ENCODE results near the gene TSKS. TPM values are rescaled to one million over a fixed set of nuclear protein-coding genes. Genes with fewer than 3 reads are reported as not detected.

TSKS gene
- total and polyA plus RNA-seq, 7 donors: 0.18 to 0.27 (median 0.21) TPM; not detected in 3

DNA sequence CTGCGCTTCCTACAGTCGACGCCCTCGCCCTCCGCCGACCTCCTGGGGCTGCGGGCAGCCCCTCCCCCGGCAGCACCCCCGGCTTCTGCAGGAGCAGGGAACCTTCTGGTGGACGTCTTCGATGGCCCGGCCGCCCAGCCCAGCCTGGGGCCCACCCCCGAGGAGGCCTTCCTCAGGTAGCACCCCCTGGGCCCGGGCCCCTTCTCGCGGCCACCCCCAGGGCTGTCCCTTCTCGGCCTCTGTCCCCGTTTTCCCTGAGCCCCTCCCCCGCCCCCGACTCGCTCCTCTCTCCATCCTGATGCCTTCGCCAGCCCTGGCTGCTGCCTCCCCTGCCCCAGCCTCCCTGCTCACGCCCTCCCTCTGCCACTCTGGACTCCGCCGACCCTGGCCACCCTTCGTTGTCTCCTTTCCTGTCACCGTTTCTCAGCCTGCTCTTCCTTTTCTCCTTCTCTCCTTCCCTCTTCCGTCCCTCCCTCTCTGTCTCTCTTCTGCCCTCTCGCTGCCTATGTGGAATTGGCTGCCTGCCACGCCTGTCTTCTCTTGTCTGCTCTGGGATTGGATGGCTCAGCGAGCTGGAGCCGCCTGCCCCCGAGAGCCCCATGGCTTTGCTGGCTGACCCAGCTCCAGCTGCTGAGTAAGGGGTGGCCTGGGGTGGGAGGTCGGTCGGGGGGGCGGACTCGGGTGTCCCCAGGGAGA, 39.0 kb upstream of the TSKS start:
- Histone ChIP-seq H3K36me3 (ENCODE audit: insufficient read depth in 1 of 2, low read depth in 1 of 2) (peaks cover 0 to 85% of the 10 kb centered on the region in 2 donors), H3K27me3 (ENCODE audit: insufficient read depth in 3 of 3, low read length in 2 of 3) (no peaks in the 10 kb centered on the region), H3K9me3 (no peaks in the 10 kb centered on the region), H3K4me3 (peak overlapping the region; percentile 38), H3K27ac (peak overlapping the region; percentile 41), H3K4me1 (no peaks in the 10 kb centered on the region)
- ATAC-seq (peak; percentile 76 to 89 (median 82)), DNase-seq (peak; percentile 94 to 96)
- TF ChIP-seq, protein P1, sequence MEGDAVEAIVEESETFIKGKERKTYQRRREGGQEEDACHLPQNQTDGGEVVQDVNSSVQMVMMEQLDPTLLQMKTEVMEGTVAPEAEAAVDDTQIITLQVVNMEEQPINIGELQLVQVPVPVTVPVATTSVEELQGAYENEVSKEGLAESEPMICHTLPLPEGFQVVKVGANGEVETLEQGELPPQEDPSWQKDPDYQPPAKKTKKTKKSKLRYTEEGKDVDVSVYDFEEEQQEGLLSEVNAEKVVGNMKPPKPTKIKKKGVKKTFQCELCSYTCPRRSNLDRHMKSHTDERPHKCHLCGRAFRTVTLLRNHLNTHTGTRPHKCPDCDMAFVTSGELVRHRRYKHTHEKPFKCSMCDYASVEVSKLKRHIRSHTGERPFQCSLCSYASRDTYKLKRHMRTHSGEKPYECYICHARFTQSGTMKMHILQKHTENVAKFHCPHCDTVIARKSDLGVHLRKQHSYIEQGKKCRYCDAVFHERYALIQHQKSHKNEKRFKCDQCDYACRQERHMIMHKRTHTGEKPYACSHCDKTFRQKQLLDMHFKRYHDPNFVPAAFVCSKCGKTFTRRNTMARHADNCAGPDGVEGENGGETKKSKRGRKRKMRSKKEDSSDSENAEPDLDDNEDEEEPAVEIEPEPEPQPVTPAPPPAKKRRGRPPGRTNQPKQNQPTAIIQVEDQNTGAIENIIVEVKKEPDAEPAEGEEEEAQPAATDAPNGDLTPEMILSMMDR (IDR thresholded peaks at IDR 0.05): peak; percentile 19
- intact Hi-C loops (cut with DNase I): loop anchor here (5.0 to 10.0 kb wide), 3 partner anchors 35 to 117 kb away; partner anchors contain the start of genes ADM5 (in 1 of the 2) and AP2A1 (in 1 of the 2)
- WGBS, 3 donors: 27 to 42% (median 40%) methylated on average over 21 to 38 of the region's 38 CpGs

DNA sequence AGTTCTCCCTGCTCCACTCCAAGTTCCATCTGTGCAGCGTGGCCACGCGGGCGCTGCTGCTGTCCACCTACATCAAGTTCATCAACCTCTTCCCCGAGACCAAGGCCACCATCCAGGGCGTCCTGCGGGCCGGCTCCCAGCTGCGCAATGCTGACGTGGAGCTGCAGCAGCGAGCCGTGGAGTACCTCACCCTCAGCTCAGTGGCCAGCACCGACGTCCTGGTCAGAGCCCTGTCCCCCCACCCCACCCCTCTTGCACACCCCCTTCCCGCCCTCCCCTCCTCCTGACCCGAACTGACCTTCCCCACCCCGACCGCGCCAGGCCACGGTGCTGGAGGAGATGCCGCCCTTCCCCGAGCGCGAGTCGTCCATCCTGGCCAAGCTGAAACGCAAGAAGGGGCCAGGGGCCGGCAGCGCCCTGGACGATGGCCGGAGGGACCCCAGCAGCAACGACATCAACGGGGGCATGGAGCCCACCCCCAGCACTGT, 38.3 kb upstream of the TSKS start:
- ATAC-seq (no peak), DNase-seq (peak in 1 of 2 donors; percentile 56)
- Histone ChIP-seq H3K27me3 (ENCODE audit: insufficient read depth in 3 of 3, low read length in 2 of 3) (no peaks in the 10 kb centered on the region), H3K4me3 (peak overlapping the region; percentile 38), H3K36me3 (ENCODE audit: insufficient read depth in 1 of 2, low read depth in 1 of 2) (peaks cover 0 to 85% of the 10 kb centered on the region in 2 donors), H3K27ac (no peak overlapping the region), H3K4me1 (no peaks in the 10 kb centered on the region), H3K9me3 (no peaks in the 10 kb centered on the region)
- WGBS, 3 donors: 65 to 77% (median 75%) methylated on average over 32 of the region's 32 CpGs
- TF ChIP-seq, protein P1 (IDR thresholded peaks at IDR 0.05): no peak
- intact Hi-C loops (cut with DNase I): loop anchor here (5.0 to 10.0 kb wide), 3 partner anchors 34 to 117 kb away; partner anchors contain the start of genes ADM5 (in 1 of the 2) and AP2A1 (in 1 of the 2)

DNA sequence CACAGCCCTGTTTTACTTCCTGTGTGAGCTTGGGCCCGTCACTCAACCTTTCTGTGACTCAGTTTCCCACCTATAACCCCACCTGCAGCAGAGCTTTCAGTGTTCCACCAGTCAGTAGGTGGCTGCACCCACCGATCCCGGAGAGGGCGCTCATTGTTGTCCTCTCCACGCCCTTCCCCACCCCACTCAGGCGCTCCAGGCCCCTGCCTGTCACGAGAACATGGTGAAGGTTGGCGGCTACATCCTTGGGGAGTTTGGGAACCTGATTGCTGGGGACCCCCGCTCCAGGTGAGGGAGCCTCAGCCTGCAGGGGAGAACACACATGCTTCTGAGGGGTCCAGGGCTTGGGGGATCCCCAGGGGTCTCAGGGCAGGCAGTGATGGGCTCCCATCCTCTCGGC, 37.7 kb upstream of the TSKS start:
- TF ChIP-seq, protein P1 (IDR thresholded peaks at IDR 0.05): no peak
- 95 to 96% (median 96%) methylated on average over 10 of the region's 10 CpGs for WGBS, 3 donors
- Histone ChIP-seq H3K27ac (no peak overlapping the region), H3K4me3 (no peak overlapping the region), H3K36me3 (ENCODE audit: insufficient read depth in 1 of 2, low read depth in 1 of 2) (peaks cover 0 to 85% of the 10 kb centered on the region in 2 donors), H3K27me3 (ENCODE audit: insufficient read depth in 3 of 3, low read length in 2 of 3) (no peaks in the 10 kb centered on the region), H3K4me1 (no peaks in the 10 kb centered on the region), H3K9me3 (no peaks in the 10 kb centered on the region)
- ATAC-seq (no peak), DNase-seq (no peak)
- intact Hi-C loops (cut with DNase I): loop anchor here (5.0 to 10.0 kb wide), 3 partner anchors 33 to 116 kb away; partner anchors contain the start of genes ADM5 (in 1 of the 2) and AP2A1 (in 1 of the 2)

DNA sequence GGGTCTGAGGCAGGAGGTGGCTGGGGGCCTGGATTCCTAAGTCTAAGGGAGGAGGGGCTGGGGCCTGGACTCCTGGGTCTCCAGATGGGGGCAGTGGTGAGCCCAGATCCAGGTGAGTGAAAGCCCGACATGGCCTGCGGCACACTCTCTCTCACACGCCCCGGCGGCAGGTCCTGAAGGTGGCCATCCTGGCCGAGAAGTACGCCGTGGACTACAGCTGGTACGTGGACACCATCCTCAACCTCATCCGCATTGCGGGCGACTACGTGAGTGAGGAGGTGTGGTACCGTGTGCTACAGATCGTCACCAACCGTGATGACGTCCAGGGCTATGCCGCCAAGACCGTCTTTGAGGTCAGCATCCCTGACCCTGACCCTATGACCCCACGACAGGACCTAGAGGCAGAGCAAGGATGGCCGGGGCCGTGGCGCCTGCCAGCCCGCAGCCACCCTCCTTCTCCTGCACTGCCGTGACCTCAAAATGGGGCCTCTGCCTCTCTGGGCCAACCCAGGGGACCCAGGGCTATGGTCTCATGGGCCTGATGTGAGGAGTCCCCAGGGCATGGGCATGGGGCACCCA, 36.8 kb upstream of the TSKS start:
- no peak overlapping the region for H3K4me3 ChIP-seq
- no peaks in the 10 kb centered on the region for H3K4me1 ChIP-seq
- peaks cover 0 to 88% of the 10 kb centered on the region in 2 donors for H3K36me3 ChIP-seq (ENCODE audit: insufficient read depth in 1 of 2, low read depth in 1 of 2)
- no peak for ATAC-seq
- no peak for DNase-seq
- no peaks in the 10 kb centered on the region for H3K27me3 ChIP-seq (ENCODE audit: insufficient read depth in 3 of 3, low read length in 2 of 3)
- intact Hi-C loops (cut with DNase I): loop anchor here (5.0 to 10.0 kb wide), 3 partner anchors 33 to 115 kb away; partner anchors contain the start of genes ADM5 (in 1 of the 2) and AP2A1 (in 1 of the 2)
- H3K27ac ChIP-seq: no peak overlapping the region
- no peaks in the 10 kb centered on the region for H3K9me3 ChIP-seq
- 93 to 94% (median 94%) methylated on average over 20 to 25 of the region's 25 CpGs for WGBS, 3 donors
- TF ChIP-seq, protein P1 (IDR thresholded peaks at IDR 0.05): no peak

Data from psoas muscle (tissue), 8 donors.